HG03469 (cell line): ENCODE results near the gene LSP1.

Source experiments
- ATAC-seq: cut with Tn5 transposase; IDR thresholded peaks from one replicate; pipeline ENCODE4 v1.9.1; 2021; ENCODE audit warnings: mild to moderate bottlenecking, moderate library complexity, moderate number of reproducible peaks; ENCODE audit not compliant: unreplicated experiment

Gene LSP1

GRCh38 chr11:1836011-1836945, 16.6 kb upstream of the LSP1 start:
- ATAC-seq = no peak

- no peak for ATAC-seq
Observed at GRCh38 chr11:1837171-1838076, 15.5 kb upstream of the LSP1 start.

GRCh38 chr11:1838077-1838425, 14.8 kb upstream of the LSP1 start:
- no peak for ATAC-seq

- ATAC-seq = no peak
Observed at GRCh38 chr11:1838426-1839144, 14.3 kb upstream of the LSP1 start, which contains the start of gene TNNI2. Gene TNNI2, plus strand, starts transcription at chr11:1838981. Its CDS starts 716 bp downstream, at chr11:1839697.

- no peak for ATAC-seq
Observed at GRCh38 chr11:1839204-1839923, 13.5 kb upstream of the LSP1 start.

- ATAC-seq = no peak
Observed at GRCh38 chr11:1839924-1840779, 12.7 kb upstream of the LSP1 start.

GRCh38 chr11:1840780-1841480, 12.0 kb upstream of the LSP1 start:
- ATAC-seq = no peak

GRCh38 chr11:1841511-1842148, 11.3 kb upstream of the LSP1 start:
- ATAC-seq = no peak

GRCh38 chr11:1842149-1843097, 10.5 kb upstream of the LSP1 start:
- no peak for ATAC-seq

GRCh38 chr11:1843098-1843473, 9.8 kb upstream of the LSP1 start:
- ATAC-seq = no peak

- no peak for ATAC-seq
Observed at GRCh38 chr11:1843796-1844195, 9.1 kb upstream of the LSP1 start.

- no peak for ATAC-seq
Observed at GRCh38 chr11:1844221-1845094, 8.4 kb upstream of the LSP1 start.

- ATAC-seq = no peak
Observed at GRCh38 chr11:1845095-1845429, 7.8 kb upstream of the LSP1 start.

- no peak for ATAC-seq
Observed at GRCh38 chr11:1845561-1846452, 7.1 kb upstream of the LSP1 start.

- no peak for ATAC-seq
Observed at GRCh38 chr11:1846453-1846932, 6.4 kb upstream of the LSP1 start.
